Thoracic aorta (tissue), 2 donors: ENCODE data around the gene FLVCR1. TPM values are rescaled to one million over a fixed set of nuclear protein-coding genes. Genes with fewer than 3 reads are reported as not detected.

Experiments used
- ATAC-seq: fragments of 150-250 bp; one replicate; pipeline ENCODE4 v1.8.0; 2017; ENCODE audit warnings: low read depth; ENCODE audit not compliant: insufficient number of reproducible peaks, low FRiP score
- DNase-seq: peaks from one replicate; pipeline ENCODE4 v3.0.0-alpha.2; 2020; ENCODE audit warnings: low spot score
- H3K27ac ChIP-seq, 2 donors: fragments of 200-600 bp; sonication (generic); 1 replicate in 1 of 2; 2 replicates in 1 of 2; pipeline ENCODE4 v1.5.1; 2016; ENCODE audit warnings: mild to moderate bottlenecking in 2 of 2, moderate library complexity in 2 of 2
- H3K27me3 ChIP-seq: fragments of 200-600 bp; sonication (generic); replicated peaks from 2 replicates; pipeline ENCODE4 v1.6.0; 2016; ENCODE audit warnings: mild to moderate bottlenecking; ENCODE audit not compliant: insufficient read depth
- H3K36me3 ChIP-seq: fragments of 200-600 bp; sonication (generic); one replicate; pipeline ENCODE4 v1.5.1; 2016
- H3K4me1 ChIP-seq, 2 donors: fragments of 200-600 bp; sonication (generic); 1 replicate in 1 of 2; 2 replicates in 1 of 2; pipeline versions ENCODE4 v1.5.1 to v1.6.0; 2016; ENCODE audit warnings: low read depth in 2 of 2, mild to moderate bottlenecking in 1 of 2; ENCODE audit not compliant: control insufficient read depth in 1 of 2
- H3K4me3 ChIP-seq: fragments of 200-600 bp; sonication (generic); 2 replicates; pipeline ENCODE4 v1.5.1; 2016; ENCODE audit warnings: mild to moderate bottlenecking
- H3K9me3 ChIP-seq: fragments of 200-600 bp; sonication (generic); 2 replicates; pipeline ENCODE4 v1.5.1; 2016
- total RNA-seq, 2 donors: library from RNA; depleted of rRNA; stranded (reverse); fragments of >200 nt; gene quantifications; one replicate each; pipeline versions ENCODE4 v1.1.0 to v1.2.3, GENCODE V29; 2016
- TF ChIP-seq, protein P1 (sequence below): fragments of 200-600 bp; sonication (generic); IDR thresholded peaks from one replicate; pipeline ENCODE4 v1.5.1; 2019; ENCODE audit warnings: antibody characterized with exemption

Gene FLVCR1
- total RNA-seq, 2 donors from 2014 or later: 7.6 to 12.0 TPM

GRCh38 chr1:212944229-212944901 is 86.3 kb downstream of the FLVCR1 start:
- TF ChIP-seq, protein P1, sequence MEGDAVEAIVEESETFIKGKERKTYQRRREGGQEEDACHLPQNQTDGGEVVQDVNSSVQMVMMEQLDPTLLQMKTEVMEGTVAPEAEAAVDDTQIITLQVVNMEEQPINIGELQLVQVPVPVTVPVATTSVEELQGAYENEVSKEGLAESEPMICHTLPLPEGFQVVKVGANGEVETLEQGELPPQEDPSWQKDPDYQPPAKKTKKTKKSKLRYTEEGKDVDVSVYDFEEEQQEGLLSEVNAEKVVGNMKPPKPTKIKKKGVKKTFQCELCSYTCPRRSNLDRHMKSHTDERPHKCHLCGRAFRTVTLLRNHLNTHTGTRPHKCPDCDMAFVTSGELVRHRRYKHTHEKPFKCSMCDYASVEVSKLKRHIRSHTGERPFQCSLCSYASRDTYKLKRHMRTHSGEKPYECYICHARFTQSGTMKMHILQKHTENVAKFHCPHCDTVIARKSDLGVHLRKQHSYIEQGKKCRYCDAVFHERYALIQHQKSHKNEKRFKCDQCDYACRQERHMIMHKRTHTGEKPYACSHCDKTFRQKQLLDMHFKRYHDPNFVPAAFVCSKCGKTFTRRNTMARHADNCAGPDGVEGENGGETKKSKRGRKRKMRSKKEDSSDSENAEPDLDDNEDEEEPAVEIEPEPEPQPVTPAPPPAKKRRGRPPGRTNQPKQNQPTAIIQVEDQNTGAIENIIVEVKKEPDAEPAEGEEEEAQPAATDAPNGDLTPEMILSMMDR: no peak
- H3K27ac ChIP-seq: no peak overlapping the region

DNA sequence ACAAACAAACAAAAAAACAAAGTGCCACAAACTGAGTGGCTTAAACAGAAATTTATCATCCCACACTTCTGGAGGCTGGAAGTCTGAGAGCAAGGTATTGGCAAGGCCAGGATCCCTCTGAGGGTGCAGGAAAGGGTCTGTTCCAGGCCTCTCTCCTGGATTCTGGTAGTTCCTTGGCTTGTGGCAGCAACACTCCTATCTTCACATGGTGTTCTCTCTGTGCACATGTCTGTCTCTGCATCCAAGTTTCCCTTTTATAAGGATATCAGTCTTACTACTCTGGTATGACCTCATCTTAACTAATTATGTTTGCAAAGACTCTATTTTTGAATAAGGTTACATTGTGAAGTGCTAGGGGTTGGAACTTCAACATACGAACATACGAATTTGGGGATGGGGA is 87.0 kb downstream of the FLVCR1 start:
- no peaks in the 10 kb centered on the region for H3K36me3 ChIP-seq
- H3K27me3 ChIP-seq: no peaks in the 10 kb centered on the region
- DNase-seq (no peak), ATAC-seq (no peak)
- H3K4me3 ChIP-seq: no peak overlapping the region
- H3K4me1 ChIP-seq: peaks cover 0 to 5% of the 10 kb centered on the region in 2 donors
- no peaks in the 10 kb centered on the region for H3K9me3 ChIP-seq
- TF ChIP-seq, protein P1: no peak
- no peak overlapping the region for H3K27ac ChIP-seq

More at GRCh38 chr1:212944229-212944901, 86.3 kb downstream of the FLVCR1 start:
- ATAC-seq (no peak), DNase-seq (no peak)
- Histone ChIP-seq H3K4me3 (no peak overlapping the region), H3K9me3 (no peaks in the 10 kb centered on the region), H3K36me3 (no peaks in the 10 kb centered on the region), H3K27me3 (no peaks in the 10 kb centered on the region), H3K4me1 (no peaks in the 10 kb centered on the region)

DNA sequence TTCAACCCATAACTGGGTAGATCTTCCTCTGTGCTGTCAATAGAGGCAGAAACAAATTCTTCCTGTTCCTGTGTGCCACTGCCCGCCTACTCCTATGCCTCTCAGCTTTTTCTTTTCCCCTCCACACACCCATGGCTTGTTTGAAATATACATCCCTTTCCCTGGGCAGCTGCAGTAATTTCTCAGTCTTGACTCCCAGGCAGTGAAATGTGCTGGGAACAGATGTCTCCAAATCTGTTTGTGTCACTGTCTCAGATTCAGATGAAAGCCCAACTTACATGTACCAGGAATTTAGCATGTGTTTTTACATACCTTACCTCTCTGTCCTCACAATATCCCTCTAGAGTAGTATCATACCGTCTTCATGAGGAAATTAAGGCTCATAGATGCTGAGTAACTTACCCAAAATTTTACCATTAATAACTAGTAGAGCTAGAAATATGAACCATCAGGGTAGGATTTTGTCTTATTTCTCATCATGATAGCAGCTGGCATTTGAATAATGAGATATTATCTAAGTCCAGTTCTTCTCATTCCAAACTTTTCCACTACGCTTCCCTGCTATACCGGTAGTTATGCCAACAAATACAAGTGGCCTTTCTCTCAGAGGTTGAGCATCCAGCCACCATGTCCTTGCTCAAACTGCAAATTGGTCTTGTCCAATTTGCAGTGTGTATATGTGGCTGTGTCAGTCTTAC is 87.5 kb downstream of the FLVCR1 start:
- TF ChIP-seq, protein P1: no peak
- no peak overlapping the region for H3K4me3 ChIP-seq
- H3K27me3 ChIP-seq: no peaks in the 10 kb centered on the region
- no peak for DNase-seq
- H3K27ac ChIP-seq: no peak overlapping the region
- H3K36me3 ChIP-seq: no peaks in the 10 kb centered on the region
- H3K9me3 ChIP-seq: no peaks in the 10 kb centered on the region
- no peak for ATAC-seq
- peaks cover 0 to 5% of the 10 kb centered on the region in 2 donors for H3K4me1 ChIP-seq

DNA sequence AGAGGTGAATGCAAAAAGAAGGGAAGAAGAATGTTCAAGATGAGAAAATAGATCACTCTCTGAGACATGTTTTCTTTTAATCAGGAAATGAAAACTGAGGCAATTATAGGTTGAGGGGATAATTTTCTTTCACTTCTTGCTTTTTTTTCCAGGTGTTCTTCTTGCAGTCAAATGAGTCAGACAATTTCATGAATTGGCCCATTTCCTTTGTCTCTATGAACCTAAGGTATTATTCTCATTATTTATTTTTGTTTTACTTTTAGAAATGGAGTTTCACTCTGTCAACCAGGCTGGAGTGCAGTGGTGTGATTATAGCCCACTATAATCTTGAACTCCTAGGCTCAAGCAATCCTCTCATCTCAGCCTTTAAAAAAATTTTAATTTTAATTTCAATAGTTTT is 88.8 kb downstream of the FLVCR1 start:
- no peaks in the 10 kb centered on the region for H3K27me3 ChIP-seq
- no peak for ATAC-seq
- H3K36me3 ChIP-seq: no peaks in the 10 kb centered on the region
- no peak for DNase-seq
- H3K4me3 ChIP-seq: no peak overlapping the region
- TF ChIP-seq, protein P1: no peak
- H3K4me1 ChIP-seq: peaks cover 2 to 13% of the 10 kb centered on the region in 2 donors
- no peak overlapping the region for H3K27ac ChIP-seq
- no peaks in the 10 kb centered on the region for H3K9me3 ChIP-seq

Other genes with a start within 250 kb of the FLVCR1 start
- gene ATF3, start 249.5 kb upstream of the FLVCR1 start, total RNA-seq: 100 to 1,000 TPM in 1 of 2 donors, 10 to 100 TPM in 1; 10.7 to 160 TPM
- gene BATF3, start 158.4 kb upstream of the FLVCR1 start, total RNA-seq: 10 to 100 TPM in 1 of 2 donors, 1 to 10 TPM in 1; 2.2 to 26.6 TPM
- gene NSL1, start 66.5 kb upstream of the FLVCR1 start, total RNA-seq: 10 to 100 TPM; 43.2 to 44.3 TPM
- 1 to 10 TPM; 8.1 to 8.9 TPM for gene TATDN3, start 66.4 kb upstream of the FLVCR1 start, total RNA-seq
- not detected for gene SPATA45, start 10.6 kb upstream of the FLVCR1 start, total RNA-seq
- under 1 TPM; 0.14 to 0.42 TPM for gene VASH2, start 92.3 kb downstream of the FLVCR1 start, total RNA-seq
- gene ANGEL2, start 157.6 kb downstream of the FLVCR1 start, total RNA-seq: 10 to 100 TPM; 41.7 to 76.2 TPM
- 10 to 100 TPM; 20.7 to 34.1 TPM for gene RPS6KC1, start 193.0 kb downstream of the FLVCR1 start, total RNA-seq